ENCODE data around the gene VEGFA. TPM values are rescaled to one million over a fixed set of nuclear protein-coding genes. Genes with fewer than 3 reads are reported as not detected.
A peak's percentile ranks its signal among the peaks of the same experiment; 100 is the strongest.

Gene VEGFA
- total RNA-seq, 1 experiment from 2014 or later = 35.5 TPM

GRCh38 chr6:43749461-43749860 is 20.6 kb upstream of the VEGFA start:
- DNase-seq (ENCODE audit: low read depth, low spot score) = no peak
- in situ Hi-C loops (cut with HindIII; ENCODE audit: low pct_unique_long_range_greater_than_20kb, low sequenced_read_pairs) = no loop called here

GRCh38 chr6:43750622-43751021 is 19.4 kb upstream of the VEGFA start:
- in situ Hi-C loops (cut with HindIII; ENCODE audit: low pct_unique_long_range_greater_than_20kb, low sequenced_read_pairs) = no loop called here
- DNase-seq (ENCODE audit: low read depth, low spot score) = no peak

DNA sequence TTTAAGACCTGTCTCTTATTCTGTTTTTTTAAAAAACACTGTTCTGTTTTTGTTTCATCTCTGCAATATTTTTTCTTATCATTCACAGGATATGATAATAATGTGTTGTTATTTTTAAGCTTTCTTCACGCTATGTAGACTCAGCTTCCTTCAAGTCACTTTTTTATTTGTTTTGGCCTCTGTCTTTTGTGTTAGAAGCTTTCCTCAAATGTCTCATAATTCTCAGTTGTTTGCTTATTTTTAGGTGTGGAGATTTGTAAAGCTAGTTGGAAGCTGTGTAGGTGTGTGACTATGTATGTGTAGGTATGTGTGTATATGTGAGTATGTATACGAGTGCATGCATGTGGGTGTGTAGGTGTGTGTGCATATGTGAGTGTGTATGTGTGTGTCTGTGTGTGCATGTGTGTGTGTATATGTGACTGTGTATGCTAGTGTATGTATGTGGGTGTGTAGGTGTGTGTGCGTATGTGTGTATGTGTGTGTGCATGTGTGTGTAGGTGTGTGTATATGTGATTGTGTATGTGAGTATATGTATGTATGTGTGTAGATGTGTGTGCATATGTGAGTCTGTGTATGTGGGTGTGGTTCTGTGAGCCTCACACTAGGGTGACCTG is 16.3 kb upstream of the VEGFA start:
- no peak for DNase-seq (ENCODE audit: low read depth, low spot score)
- in situ Hi-C loops (cut with HindIII; ENCODE audit: low pct_unique_long_range_greater_than_20kb, low sequenced_read_pairs) = no loop called here

DNA sequence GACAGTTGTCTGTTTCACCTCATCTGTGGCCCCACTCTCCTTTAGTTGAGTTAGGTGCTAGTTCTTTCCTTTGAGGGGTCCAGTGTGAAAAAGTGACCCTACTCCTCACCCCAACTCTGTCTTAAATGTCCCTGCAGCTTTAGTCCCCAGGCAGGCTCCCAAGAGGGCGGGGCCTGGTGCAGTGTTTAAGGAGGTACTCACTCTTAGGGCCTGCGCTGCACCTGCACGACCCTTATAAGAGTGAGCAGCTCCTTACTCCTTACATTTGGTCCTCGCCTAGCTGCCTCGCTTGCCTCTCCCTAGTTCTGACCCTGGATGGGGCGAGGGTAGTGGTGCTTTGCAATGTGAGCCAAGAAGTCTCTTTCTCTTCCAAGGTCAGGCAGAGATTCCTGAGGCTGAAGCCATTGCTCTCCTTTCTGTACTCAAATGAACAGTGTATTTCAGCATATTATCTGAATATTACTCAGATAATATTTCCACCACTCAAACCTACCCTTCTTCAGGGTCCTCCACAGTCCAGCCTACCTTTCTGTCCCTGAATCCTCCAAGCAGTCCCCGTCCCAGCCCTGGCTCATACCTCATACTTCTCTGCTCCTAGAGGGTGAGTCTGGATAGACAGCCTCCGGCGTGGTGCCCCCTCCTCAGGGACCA is 11.9 kb upstream of the VEGFA start:
- no peak for DNase-seq (ENCODE audit: low read depth, low spot score)
- in situ Hi-C loops (cut with HindIII; ENCODE audit: low pct_unique_long_range_greater_than_20kb, low sequenced_read_pairs) = no loop called here

DNA sequence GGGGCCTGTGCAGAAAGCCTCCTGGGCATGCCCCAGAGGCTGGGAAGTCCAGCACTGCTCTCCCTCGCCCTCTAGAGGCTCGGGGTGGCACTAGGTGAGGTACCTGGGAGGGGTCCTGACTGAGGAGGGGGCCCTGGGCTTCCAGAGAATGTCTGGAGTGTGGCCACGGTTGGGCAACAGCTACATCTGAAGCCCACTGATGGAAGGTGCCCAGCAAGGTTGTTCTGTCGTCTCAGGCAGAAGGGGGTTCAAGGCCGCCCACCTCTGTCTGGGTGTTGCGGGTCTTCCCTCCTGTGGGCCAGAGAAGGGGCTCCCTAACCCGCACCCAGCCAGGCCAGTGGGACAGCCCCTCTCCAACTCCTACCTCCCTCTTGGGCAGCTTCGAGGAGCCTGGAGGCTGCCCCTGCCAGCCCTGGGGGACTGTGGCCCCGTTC is 11.4 kb upstream of the VEGFA start:
- DNase-seq (ENCODE audit: low read depth, low spot score) = peak; percentile 25
- in situ Hi-C loops (cut with HindIII; ENCODE audit: low pct_unique_long_range_greater_than_20kb, low sequenced_read_pairs) = no loop called here

- DNase-seq (ENCODE audit: low read depth, low spot score) = no peak
- in situ Hi-C loops (cut with HindIII; ENCODE audit: low pct_unique_long_range_greater_than_20kb, low sequenced_read_pairs) = no loop called here
These were observed 10.7 kb upstream of the VEGFA start for GRCh38 chr6:43759136-43759906.

- in situ Hi-C loops (cut with HindIII; ENCODE audit: low pct_unique_long_range_greater_than_20kb, low sequenced_read_pairs) = no loop called here
- no peak for DNase-seq (ENCODE audit: low read depth, low spot score)
These were observed 10.2 kb upstream of the VEGFA start for GRCh38 chr6:43759907-43760206.

GRCh38 chr6:43760210-43761168 is 9.5 kb upstream of the VEGFA start:
- DNase-seq (ENCODE audit: low read depth, low spot score) = no peak
- in situ Hi-C loops (cut with HindIII; ENCODE audit: low pct_unique_long_range_greater_than_20kb, low sequenced_read_pairs) = no loop called here

- DNase-seq (ENCODE audit: low read depth, low spot score) = no peak
- in situ Hi-C loops (cut with HindIII; ENCODE audit: low pct_unique_long_range_greater_than_20kb, low sequenced_read_pairs) = no loop called here
These were observed 8.2 kb upstream of the VEGFA start for GRCh38 chr6:43761666-43762409.

DNA sequence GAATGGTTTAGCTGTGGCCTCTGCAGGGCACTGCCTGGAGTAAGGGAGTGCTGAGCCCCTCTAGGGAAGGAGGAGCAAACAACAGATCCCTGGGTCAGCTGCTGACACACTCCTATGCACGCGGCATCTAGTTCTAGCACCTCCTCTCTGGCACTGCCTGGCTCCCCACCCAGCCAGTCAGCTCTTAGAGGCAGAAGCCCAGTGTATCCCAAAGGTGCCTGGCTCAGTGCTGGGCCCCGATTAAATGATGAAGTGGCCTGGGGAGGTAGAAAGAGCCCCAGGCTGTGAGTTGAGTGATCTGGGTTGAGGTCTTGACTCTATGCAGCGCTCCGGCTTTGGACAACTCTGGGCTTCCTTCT is 7.6 kb upstream of the VEGFA start:
- in situ Hi-C loops (cut with HindIII; ENCODE audit: low pct_unique_long_range_greater_than_20kb, low sequenced_read_pairs) = no loop called here

DNA sequence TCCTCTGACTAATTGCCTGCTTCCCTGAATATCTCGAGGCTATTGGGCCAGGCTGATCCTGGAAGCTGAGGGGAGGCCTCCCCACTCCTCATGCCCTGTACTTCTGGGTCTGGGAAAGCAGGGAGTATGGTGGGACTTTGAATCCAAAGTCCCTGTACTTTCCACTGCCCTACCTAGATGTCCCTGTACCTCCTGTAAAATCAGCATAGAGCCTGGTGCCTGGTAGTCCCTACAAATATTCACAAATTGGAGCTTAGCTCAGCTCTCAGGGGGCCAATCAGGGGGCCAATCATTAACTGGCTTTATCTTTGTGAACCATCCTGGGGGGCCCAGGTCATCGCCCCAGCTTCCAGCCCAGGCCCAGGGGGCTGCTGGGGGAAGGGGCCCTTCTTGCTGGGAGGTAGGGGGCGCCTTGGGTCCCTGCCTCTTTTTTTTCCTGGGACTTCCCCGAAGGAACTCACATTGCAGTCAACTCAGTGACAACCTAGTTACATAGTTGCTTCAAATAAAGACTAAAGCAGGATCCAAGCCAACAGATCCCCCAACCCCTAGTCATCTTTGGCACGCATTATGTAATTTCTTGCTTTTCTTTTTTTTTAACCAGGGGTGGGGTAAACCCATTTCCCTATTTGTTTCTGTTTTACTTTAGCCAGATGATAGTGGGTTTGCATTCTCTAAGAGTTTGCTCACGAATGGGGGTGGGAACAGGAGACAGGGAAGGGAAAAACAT is 6.9 kb upstream of the VEGFA start:
- no peak for DNase-seq (ENCODE audit: low read depth, low spot score)
- in situ Hi-C loops (cut with HindIII; ENCODE audit: low pct_unique_long_range_greater_than_20kb, low sequenced_read_pairs) = no loop called here

More for the DNA sequence above, 7.6 kb upstream of the VEGFA start:
- no peak for DNase-seq (ENCODE audit: low read depth, low spot score)

GRCh38 chr6:43763812-43764522 is 6.0 kb upstream of the VEGFA start:
- in situ Hi-C loops (cut with HindIII; ENCODE audit: low pct_unique_long_range_greater_than_20kb, low sequenced_read_pairs) = no loop called here
- DNase-seq (ENCODE audit: low read depth, low spot score) = no peak

DNA sequence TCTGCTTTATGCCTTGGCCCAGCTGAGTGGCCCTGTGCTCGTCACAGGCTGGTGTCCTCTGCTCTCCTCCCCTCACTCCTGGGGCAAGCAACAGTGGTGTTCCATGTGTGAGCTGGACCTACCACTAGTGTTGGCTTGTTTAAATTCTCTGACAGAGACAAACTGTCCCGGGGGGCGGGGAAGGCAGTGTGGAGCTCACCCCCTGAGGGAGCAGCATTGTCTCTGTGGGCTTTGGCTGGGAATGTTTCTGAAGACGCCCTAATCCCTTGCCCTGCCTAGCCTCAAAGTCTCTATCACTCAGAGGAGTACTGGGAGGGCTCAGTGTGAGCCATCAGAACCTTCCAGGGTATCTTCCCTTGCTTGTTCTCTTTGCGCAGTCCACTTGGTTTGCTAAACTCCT is 5.2 kb upstream of the VEGFA start:
- DNase-seq (ENCODE audit: low read depth, low spot score) = no peak
- in situ Hi-C loops (cut with HindIII; ENCODE audit: low pct_unique_long_range_greater_than_20kb, low sequenced_read_pairs) = no loop called here

GRCh38 chr6:43765776-43766499 is 4.1 kb upstream of the VEGFA start:
- no peak for DNase-seq (ENCODE audit: low read depth, low spot score)
- in situ Hi-C loops (cut with HindIII; ENCODE audit: low pct_unique_long_range_greater_than_20kb, low sequenced_read_pairs) = no loop called here

- in situ Hi-C loops (cut with HindIII; ENCODE audit: low pct_unique_long_range_greater_than_20kb, low sequenced_read_pairs) = no loop called here
These were observed 3.5 kb upstream of the VEGFA start for GRCh38 chr6:43766500-43766853.

DNA sequence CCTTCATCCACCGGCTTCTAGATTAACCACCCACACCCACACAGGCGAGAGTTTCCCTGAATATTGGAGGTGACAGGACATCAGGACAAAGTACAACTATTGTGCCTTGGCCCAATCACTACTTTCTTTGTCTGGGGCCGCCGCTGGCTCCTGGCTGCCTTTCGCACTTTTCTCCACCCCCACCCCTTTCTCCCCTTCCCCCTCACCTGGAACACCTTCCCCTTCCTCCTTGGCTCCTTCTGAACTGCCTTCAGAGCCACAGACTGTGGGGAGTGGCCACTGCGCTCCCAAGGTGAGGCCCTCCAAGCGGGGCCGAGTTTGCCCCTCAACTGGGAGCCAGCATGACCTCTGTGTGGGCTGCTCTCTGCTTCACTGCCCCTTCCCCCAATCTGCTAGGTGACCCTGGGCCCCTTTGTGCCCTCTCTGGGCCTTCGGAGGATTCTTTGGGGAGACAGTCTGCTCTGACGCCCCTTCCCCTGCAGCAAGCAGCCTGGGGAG is 3.0 kb upstream of the VEGFA start:
- no peak for DNase-seq (ENCODE audit: low read depth, low spot score)
- in situ Hi-C loops (cut with HindIII; ENCODE audit: low pct_unique_long_range_greater_than_20kb, low sequenced_read_pairs) = no loop called here

More at GRCh38 chr6:43766500-43766853, 3.5 kb upstream of the VEGFA start:
- DNase-seq (ENCODE audit: low read depth, low spot score) = no peak

Measured in SK-MEL-5 (cell line).